ENCODE results near the gene RALGAPA2. TPM values are rescaled to one million over a fixed set of nuclear protein-coding genes. Genes with fewer than 3 reads are reported as not detected.

RALGAPA2 gene
- polyA plus RNA-seq, 1 donor from 2014 or later = 21.8 TPM

- H3F3A ChIP-seq (ENCODE audit: insufficient read depth, low read length, poor library complexity, severe bottlenecking) = no peaks in the 10 kb centered on the region
- no peak overlapping the region for H2AFZ ChIP-seq (ENCODE audit: low read depth, low read length)
- H3K27me3 ChIP-seq (ENCODE audit: insufficient read depth, low read depth, low read length) = no peaks in the 10 kb centered on the region
- H3K4me2 ChIP-seq (ENCODE audit: low read length) = no peak overlapping the region
- no peak overlapping the region for H3K27ac ChIP-seq (ENCODE audit: low read length)
- H3K79me2 ChIP-seq (replicated peaks; ENCODE audit: insufficient read depth, low read length) = no peaks in the 10 kb centered on the region
- H3K9me3 ChIP-seq (ENCODE audit: low read length) = no peaks in the 10 kb centered on the region
- H3K36me3 ChIP-seq (ENCODE audit: insufficient read depth, low read length) = no peaks in the 10 kb centered on the region
- no peak overlapping the region for H3K4me3 ChIP-seq (ENCODE audit: low read length)
- H4K20me1 ChIP-seq (ENCODE audit: insufficient read depth) = no peaks in the 10 kb centered on the region
- no peak for TF ChIP-seq MXI1 (conservative IDR thresholded peaks at IDR 0.05; ENCODE audit: poor library complexity, severe bottlenecking)
- TF ChIP-seq POLR2AphosphoS5 (IDR thresholded peaks at IDR 0.05) = no peak
- TF ChIP-seq RAD21 (conservative IDR thresholded peaks at IDR 0.05) = no peak
- TF ChIP-seq, protein P1, sequence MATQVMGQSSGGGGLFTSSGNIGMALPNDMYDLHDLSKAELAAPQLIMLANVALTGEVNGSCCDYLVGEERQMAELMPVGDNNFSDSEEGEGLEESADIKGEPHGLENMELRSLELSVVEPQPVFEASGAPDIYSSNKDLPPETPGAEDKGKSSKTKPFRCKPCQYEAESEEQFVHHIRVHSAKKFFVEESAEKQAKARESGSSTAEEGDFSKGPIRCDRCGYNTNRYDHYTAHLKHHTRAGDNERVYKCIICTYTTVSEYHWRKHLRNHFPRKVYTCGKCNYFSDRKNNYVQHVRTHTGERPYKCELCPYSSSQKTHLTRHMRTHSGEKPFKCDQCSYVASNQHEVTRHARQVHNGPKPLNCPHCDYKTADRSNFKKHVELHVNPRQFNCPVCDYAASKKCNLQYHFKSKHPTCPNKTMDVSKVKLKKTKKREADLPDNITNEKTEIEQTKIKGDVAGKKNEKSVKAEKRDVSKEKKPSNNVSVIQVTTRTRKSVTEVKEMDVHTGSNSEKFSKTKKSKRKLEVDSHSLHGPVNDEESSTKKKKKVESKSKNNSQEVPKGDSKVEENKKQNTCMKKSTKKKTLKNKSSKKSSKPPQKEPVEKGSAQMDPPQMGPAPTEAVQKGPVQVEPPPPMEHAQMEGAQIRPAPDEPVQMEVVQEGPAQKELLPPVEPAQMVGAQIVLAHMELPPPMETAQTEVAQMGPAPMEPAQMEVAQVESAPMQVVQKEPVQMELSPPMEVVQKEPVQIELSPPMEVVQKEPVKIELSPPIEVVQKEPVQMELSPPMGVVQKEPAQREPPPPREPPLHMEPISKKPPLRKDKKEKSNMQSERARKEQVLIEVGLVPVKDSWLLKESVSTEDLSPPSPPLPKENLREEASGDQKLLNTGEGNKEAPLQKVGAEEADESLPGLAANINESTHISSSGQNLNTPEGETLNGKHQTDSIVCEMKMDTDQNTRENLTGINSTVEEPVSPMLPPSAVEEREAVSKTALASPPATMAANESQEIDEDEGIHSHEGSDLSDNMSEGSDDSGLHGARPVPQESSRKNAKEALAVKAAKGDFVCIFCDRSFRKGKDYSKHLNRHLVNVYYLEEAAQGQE (IDR thresholded peaks at IDR 0.05; ENCODE audit: borderline replicate concordance) = no peak
- no peak for TF ChIP-seq CTCF (IDR thresholded peaks at IDR 0.05; ENCODE audit: poor library complexity, severe bottlenecking)
- TF ChIP-seq TAF1 (IDR thresholded peaks at IDR 0.05; ENCODE audit: low read depth) = no peak
- no peak for TF ChIP-seq SMC3 (conservative IDR thresholded peaks at IDR 0.05; ENCODE audit: poor library complexity)
- no peak for TF ChIP-seq EP300 (conservative IDR thresholded peaks at IDR 0.05; ENCODE audit: poor library complexity, severe bottlenecking)
- no peak for TF ChIP-seq EZH2 (IDR thresholded peaks at IDR 0.05; ENCODE audit: borderline replicate concordance, insufficient read depth, low read length, poor library complexity, severe bottlenecking)
- H3K9me2 ChIP-seq (ENCODE audit: insufficient read depth, low read length) = no peaks in the 10 kb centered on the region
- H3K9ac ChIP-seq (ENCODE audit: low read length) = no peak overlapping the region
Measured at GRCh38 chr20:20427227-20427864, 285.1 kb downstream of the RALGAPA2 start.

GRCh38 chr20:20426655-20426907 is 285.9 kb downstream of the RALGAPA2 start:
- Histone ChIP-seq H3K79me2 (replicated peaks; ENCODE audit: insufficient read depth, low read length) (no peaks in the 10 kb centered on the region), H3K4me3 (ENCODE audit: low read length) (no peak overlapping the region), H3K4me2 (ENCODE audit: low read length) (no peak overlapping the region), H3K36me3 (ENCODE audit: insufficient read depth, low read length) (no peaks in the 10 kb centered on the region), H3K9me3 (ENCODE audit: low read length) (no peaks in the 10 kb centered on the region), H3K27ac (ENCODE audit: low read length) (no peak overlapping the region), H3K9ac (ENCODE audit: low read length) (no peak overlapping the region), H3K27me3 (ENCODE audit: insufficient read depth, low read depth, low read length) (no peaks in the 10 kb centered on the region), H2AFZ (ENCODE audit: low read depth, low read length) (no peak overlapping the region), H3F3A (ENCODE audit: insufficient read depth, low read length, poor library complexity, severe bottlenecking) (no peaks in the 10 kb centered on the region), H4K20me1 (ENCODE audit: insufficient read depth) (no peaks in the 10 kb centered on the region), H3K9me2 (ENCODE audit: insufficient read depth, low read length) (no peaks in the 10 kb centered on the region)
- no peak for TF ChIP-seq SMC3 (conservative IDR thresholded peaks at IDR 0.05; ENCODE audit: poor library complexity)
- no peak for TF ChIP-seq EZH2 (IDR thresholded peaks at IDR 0.05; ENCODE audit: borderline replicate concordance, insufficient read depth, low read length, poor library complexity, severe bottlenecking)
- TF ChIP-seq EP300 (conservative IDR thresholded peaks at IDR 0.05; ENCODE audit: poor library complexity, severe bottlenecking) = no peak
- no peak for TF ChIP-seq RAD21 (conservative IDR thresholded peaks at IDR 0.05)
- no peak for TF ChIP-seq CTCF (IDR thresholded peaks at IDR 0.05; ENCODE audit: poor library complexity, severe bottlenecking)
- TF ChIP-seq POLR2AphosphoS5 (IDR thresholded peaks at IDR 0.05) = no peak
- TF ChIP-seq MXI1 (conservative IDR thresholded peaks at IDR 0.05; ENCODE audit: poor library complexity, severe bottlenecking) = no peak
- TF ChIP-seq, protein P1 (IDR thresholded peaks at IDR 0.05; ENCODE audit: borderline replicate concordance) = no peak
- TF ChIP-seq TAF1 (IDR thresholded peaks at IDR 0.05; ENCODE audit: low read depth) = no peak

All from neural cell (in vitro differentiated cells).